Activated B cell treated with CpG ODN at 0.5 μM for 24 hours (primary cell): ENCODE data around the gene EGF. TPM values are rescaled to one million over a fixed set of nuclear protein-coding genes. Genes with fewer than 3 reads are reported as not detected.
"Not testable (repeated sequence)": the region's sequence is repeated elsewhere in the genome, so short reads cannot be mapped to it uniquely, and the experiment has no call there.

Experiments used
- ATAC-seq: fragments of 200-7000 bp; cut with Tn5 transposase; one replicate; pipeline ENCODE4 v1.10.0; 2021; ENCODE audit warnings: low read depth, mild to moderate bottlenecking, moderate library complexity
- CTCF ChIA-PET: fragments of 350-600 bp; sonication (Branson Sonifier 250); formaldehyde crosslinking; loops from one replicate; lab custom pipeline; 2021; ENCODE audit warnings: antibody characterized with exemption; lab: Charles Lee
- POLR2A ChIA-PET: fragments of 350-600 bp; sonication (Branson Sonifier 250); formaldehyde crosslinking; loops from one replicate; lab custom pipeline; 2021; ENCODE audit warnings: antibody characterized with exemption; lab: Charles Lee
- DNase-seq: peaks from one replicate; pipeline ENCODE4 v3.0.0; 2022
- H3K27ac Mint-ChIP-seq: one replicate; pipeline ENCODE4 v1.8.0; 2020; ENCODE audit warnings: mixed read lengths
- H3K27me3 Mint-ChIP-seq: one replicate; pipeline ENCODE4 v1.8.0; 2021; ENCODE audit warnings: mixed read lengths
- H3K36me3 Mint-ChIP-seq: one replicate; pipeline ENCODE4 v1.8.0; 2021; ENCODE audit warnings: low read depth, mixed read lengths
- H3K4me1 Mint-ChIP-seq: one replicate; pipeline ENCODE4 v1.8.0; 2021; ENCODE audit warnings: mixed read lengths
- H3K4me3 Mint-ChIP-seq: one replicate; pipeline ENCODE4 v1.8.0; 2020; ENCODE audit warnings: mild to moderate bottlenecking, mixed read lengths
- H3K9me3 Mint-ChIP-seq: one replicate; pipeline ENCODE4 v1.8.0; 2020; ENCODE audit warnings: mixed read lengths
- CTCF ChIP-seq: fragments of 200-600 bp; IDR thresholded peaks from one replicate; pipeline ENCODE4 v1.8.0; 2022; ENCODE audit warnings: antibody characterized with exemption, mild to moderate bottlenecking
- intact Hi-C: fragments of 100-400 bp; cut with micrococcal nuclease; formaldehyde crosslinking; loops from one replicate; pipeline ENCODE4 v1.15.1; 2024
- total RNA-seq: library from RNA; stranded (reverse); gene quantifications from 2 replicates; pipeline ENCODE4 v1.2.3, GENCODE V29; 2022

The EGF gene
- total RNA-seq, 1 donor from 2014 or later, result not detected

GRCh38 chr4:110034026-110034393, 121.3 kb downstream of the EGF start:
- TF ChIP-seq CTCF, result no peak
- CTCF ChIA-PET, result interaction anchor here (0.7 to 1.0 kb wide), 2 partner anchors 15 to 1477 kb away, joined by 3 read pairs; no protein-coding TSS in a partner anchor
- intact Hi-C loops, result no loop called here

GRCh38 chr4:110039164-110039563, 126.5 kb downstream of the EGF start:
- H3K9me3 Mint-ChIP-seq, POLR2A ChIA-PET, DNase-seq, ATAC-seq, H3K4me3 Mint-ChIP-seq, H3K27ac Mint-ChIP-seq, H3K4me1 Mint-ChIP-seq, H3K36me3 Mint-ChIP-seq, intact Hi-C loops: not testable (repeated sequence)
- peaks cover 32% of the 10 kb centered on the region for H3K27me3 Mint-ChIP-seq
- CTCF ChIA-PET, result interaction anchor here (1.5 kb wide), 1 partner anchor 10 kb away, joined by 3 read pairs; no protein-coding TSS in a partner anchor

More at GRCh38 chr4:110034026-110034393, 121.3 kb downstream of the EGF start:
- DNase-seq, result no peak
- Mint-ChIP-seq H3K27me3 (peaks cover 50% of the 10 kb centered on the region), H3K27ac (no peak overlapping the region), H3K4me3 (no peak overlapping the region), H3K9me3 (peaks cover 5% of the 10 kb centered on the region), H3K4me1 (peaks cover 7% of the 10 kb centered on the region), H3K36me3 (no peaks in the 10 kb centered on the region)
- POLR2A ChIA-PET, result no interaction called here
- ATAC-seq, result peak; percentile 31

- no peak for TF ChIP-seq CTCF
- intact Hi-C loops, result no loop called here
- ATAC-seq, result no peak
- H3K4me1 Mint-ChIP-seq, result no peaks in the 10 kb centered on the region
- H3K4me3 Mint-ChIP-seq, result no peak overlapping the region
- no peaks in the 10 kb centered on the region for H3K9me3 Mint-ChIP-seq
- POLR2A ChIA-PET, result no interaction called here
- no peaks in the 10 kb centered on the region for H3K36me3 Mint-ChIP-seq
- peaks cover 14% of the 10 kb centered on the region for H3K27me3 Mint-ChIP-seq
- no peak overlapping the region for H3K27ac Mint-ChIP-seq
- CTCF ChIA-PET, result no interaction called here
- no peak for DNase-seq
Observed at GRCh38 chr4:110041735-110042134, 129.1 kb downstream of the EGF start.

GRCh38 chr4:110042545-110043517, 130.1 kb downstream of the EGF start:
- no peak overlapping the region for H3K4me3 Mint-ChIP-seq
- no peaks in the 10 kb centered on the region for H3K36me3 Mint-ChIP-seq
- H3K9me3 Mint-ChIP-seq, result no peaks in the 10 kb centered on the region
- intact Hi-C loops, result no loop called here
- peaks cover 11% of the 10 kb centered on the region for H3K27me3 Mint-ChIP-seq
- TF ChIP-seq CTCF, result no peak
- POLR2A ChIA-PET, result interaction anchor here (0.6 kb wide), 1 partner anchor 469 kb away, joined by 3 read pairs; no protein-coding TSS in a partner anchor
- H3K27ac Mint-ChIP-seq, result no peak overlapping the region
- no peaks in the 10 kb centered on the region for H3K4me1 Mint-ChIP-seq
- CTCF ChIA-PET, result no interaction called here
- DNase-seq (no peak), ATAC-seq (no peak)

- ChIA-PET CTCF (interaction anchor here (1.9 kb wide), 1 partner anchor 464 kb away, joined by 6 read pairs; no protein-coding TSS in a partner anchor), POLR2A (no interaction called here)
- Mint-ChIP-seq H3K36me3 (no peaks in the 10 kb centered on the region), H3K4me1 (no peaks in the 10 kb centered on the region), H3K9me3 (no peaks in the 10 kb centered on the region), H3K4me3 (no peak overlapping the region), H3K27ac (no peak overlapping the region), H3K27me3 (peaks cover 7% of the 10 kb centered on the region)
- intact Hi-C loops, result no loop called here
- DNase-seq (no peak), ATAC-seq (no peak)
- no peak for TF ChIP-seq CTCF
Observed at GRCh38 chr4:110046588-110047049, 133.9 kb downstream of the EGF start.
